ENCODE measurements around the gene HORMAD2. TPM values are rescaled to one million over a fixed set of nuclear protein-coding genes. Genes with fewer than 3 reads are reported as not detected.

The HORMAD2 gene
- total RNA-seq, 1 donor from 2014 or later: not detected

- H3K9me3 ChIP-seq: no peaks in the 10 kb centered on the region
- no peaks in the 10 kb centered on the region for H3K4me1 ChIP-seq
- intact Hi-C loops (cut with DNase I): no loop called here
- no peak for TF ChIP-seq CTCF (IDR thresholded peaks at IDR 0.05)
- no peaks in the 10 kb centered on the region for H3K27me3 ChIP-seq
- no peaks in the 10 kb centered on the region for H3K36me3 ChIP-seq
- H3K4me3 ChIP-seq: no peak overlapping the region
- no peak for DNase-seq (ENCODE audit: low spot score in 2 of 2)
- no peak overlapping the region for H3K27ac ChIP-seq
These were observed 6.5 kb upstream of the HORMAD2 start for GRCh38 chr22:30073743-30074142.

- no peak for TF ChIP-seq CTCF (IDR thresholded peaks at IDR 0.05)
- intact Hi-C loops (cut with DNase I): no loop called here
- H3K27me3 ChIP-seq: no peaks in the 10 kb centered on the region
- H3K4me1 ChIP-seq: no peaks in the 10 kb centered on the region
- H3K27ac ChIP-seq: no peak overlapping the region
- no peak overlapping the region for H3K4me3 ChIP-seq
- H3K36me3 ChIP-seq: no peaks in the 10 kb centered on the region
- H3K9me3 ChIP-seq: no peaks in the 10 kb centered on the region
- DNase-seq (ENCODE audit: low spot score in 2 of 2): no peak
These were observed 6.1 kb upstream of the HORMAD2 start for GRCh38 chr22:30074147-30074546.

GRCh38 chr22:30074994-30075393 lies 5.3 kb upstream of the HORMAD2 start:
- Histone ChIP-seq H3K27me3 (no peaks in the 10 kb centered on the region), H3K9me3 (no peaks in the 10 kb centered on the region), H3K4me3 (no peak overlapping the region), H3K36me3 (no peaks in the 10 kb centered on the region), H3K4me1 (no peaks in the 10 kb centered on the region), H3K27ac (no peak overlapping the region)
- DNase-seq (ENCODE audit: low spot score in 2 of 2): no peak
- TF ChIP-seq CTCF (IDR thresholded peaks at IDR 0.05): no peak
- intact Hi-C loops (cut with DNase I): no loop called here

- Histone ChIP-seq H3K4me1 (no peaks in the 10 kb centered on the region), H3K4me3 (no peak overlapping the region), H3K9me3 (no peaks in the 10 kb centered on the region), H3K27me3 (no peaks in the 10 kb centered on the region), H3K36me3 (no peaks in the 10 kb centered on the region), H3K27ac (no peak overlapping the region)
- no peak for TF ChIP-seq CTCF (IDR thresholded peaks at IDR 0.05)
- no peak for DNase-seq (ENCODE audit: low spot score in 2 of 2)
- intact Hi-C loops (cut with DNase I): no loop called here
These were observed 2.9 kb upstream of the HORMAD2 start for GRCh38 chr22:30077279-30077880.

GRCh38 chr22:30078320-30079311 lies 1.6 kb upstream of the HORMAD2 start:
- H3K9me3 ChIP-seq: no peaks in the 10 kb centered on the region
- H3K27ac ChIP-seq: no peak overlapping the region
- TF ChIP-seq CTCF (IDR thresholded peaks at IDR 0.05): no peak
- no peaks in the 10 kb centered on the region for H3K36me3 ChIP-seq
- H3K4me3 ChIP-seq: no peak overlapping the region
- intact Hi-C loops (cut with DNase I): no loop called here
- no peaks in the 10 kb centered on the region for H3K4me1 ChIP-seq
- DNase-seq (ENCODE audit: low spot score in 2 of 2): no peak
- H3K27me3 ChIP-seq: no peaks in the 10 kb centered on the region
